ENCODE data around the gene KCNK13. TPM values are rescaled to one million over a fixed set of nuclear protein-coding genes. Genes with fewer than 3 reads are reported as not detected.
A peak's percentile ranks its signal among the peaks of the same experiment; 100 is the strongest.

KCNK13 gene
- total RNA-seq, 1 donor: not detected

DNA sequence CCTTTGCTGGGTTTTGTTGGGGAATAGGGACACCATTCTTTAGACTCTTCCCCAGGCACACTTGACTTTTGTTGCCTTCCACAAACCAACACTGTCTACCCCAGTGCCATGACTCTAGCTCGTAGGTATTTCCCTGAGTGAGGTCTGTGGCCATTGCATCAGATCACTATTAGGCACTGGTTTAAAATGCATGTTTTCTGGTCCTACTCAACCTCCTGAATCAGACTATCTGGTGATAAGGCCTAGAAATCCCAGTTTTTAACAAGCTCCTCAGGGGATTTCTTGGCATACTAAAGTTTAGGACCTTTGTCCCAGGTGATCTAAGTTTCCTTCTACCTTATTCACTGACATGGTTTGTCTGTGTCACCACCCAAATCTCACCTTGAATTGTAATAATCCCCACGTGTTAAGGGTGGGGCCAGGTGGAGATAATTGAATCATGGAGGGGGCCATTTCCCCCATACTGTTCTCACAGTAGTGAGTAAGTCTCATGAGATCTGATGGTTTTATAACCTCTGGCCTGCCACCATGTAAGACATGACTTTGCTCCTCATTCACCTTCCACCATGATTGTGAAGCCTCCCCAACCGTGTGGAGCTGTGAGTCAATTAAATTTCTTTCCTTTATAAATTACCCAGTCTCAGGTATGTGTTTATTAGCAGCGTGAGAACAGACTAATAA, 106.8 kb downstream of the KCNK13 start:
- no peak overlapping the region for H3K4me3 ChIP-seq (ENCODE audit: low read depth, low read length)
- TF ChIP-seq, protein P1, sequence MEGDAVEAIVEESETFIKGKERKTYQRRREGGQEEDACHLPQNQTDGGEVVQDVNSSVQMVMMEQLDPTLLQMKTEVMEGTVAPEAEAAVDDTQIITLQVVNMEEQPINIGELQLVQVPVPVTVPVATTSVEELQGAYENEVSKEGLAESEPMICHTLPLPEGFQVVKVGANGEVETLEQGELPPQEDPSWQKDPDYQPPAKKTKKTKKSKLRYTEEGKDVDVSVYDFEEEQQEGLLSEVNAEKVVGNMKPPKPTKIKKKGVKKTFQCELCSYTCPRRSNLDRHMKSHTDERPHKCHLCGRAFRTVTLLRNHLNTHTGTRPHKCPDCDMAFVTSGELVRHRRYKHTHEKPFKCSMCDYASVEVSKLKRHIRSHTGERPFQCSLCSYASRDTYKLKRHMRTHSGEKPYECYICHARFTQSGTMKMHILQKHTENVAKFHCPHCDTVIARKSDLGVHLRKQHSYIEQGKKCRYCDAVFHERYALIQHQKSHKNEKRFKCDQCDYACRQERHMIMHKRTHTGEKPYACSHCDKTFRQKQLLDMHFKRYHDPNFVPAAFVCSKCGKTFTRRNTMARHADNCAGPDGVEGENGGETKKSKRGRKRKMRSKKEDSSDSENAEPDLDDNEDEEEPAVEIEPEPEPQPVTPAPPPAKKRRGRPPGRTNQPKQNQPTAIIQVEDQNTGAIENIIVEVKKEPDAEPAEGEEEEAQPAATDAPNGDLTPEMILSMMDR (IDR thresholded peaks at IDR 0.05; ENCODE audit: insufficient read depth, low read depth, low read length): no peak
- peak; percentile 6 for DNase-seq (ENCODE audit: low read depth)

GRCh38 chr14:90175631-90176030, 113.8 kb downstream of the KCNK13 start:
- H3K4me3 ChIP-seq (ENCODE audit: low read depth, low read length): no peak overlapping the region
- DNase-seq (ENCODE audit: low read depth): no peak
- TF ChIP-seq, protein P1 (IDR thresholded peaks at IDR 0.05; ENCODE audit: insufficient read depth, low read depth, low read length): no peak

DNA sequence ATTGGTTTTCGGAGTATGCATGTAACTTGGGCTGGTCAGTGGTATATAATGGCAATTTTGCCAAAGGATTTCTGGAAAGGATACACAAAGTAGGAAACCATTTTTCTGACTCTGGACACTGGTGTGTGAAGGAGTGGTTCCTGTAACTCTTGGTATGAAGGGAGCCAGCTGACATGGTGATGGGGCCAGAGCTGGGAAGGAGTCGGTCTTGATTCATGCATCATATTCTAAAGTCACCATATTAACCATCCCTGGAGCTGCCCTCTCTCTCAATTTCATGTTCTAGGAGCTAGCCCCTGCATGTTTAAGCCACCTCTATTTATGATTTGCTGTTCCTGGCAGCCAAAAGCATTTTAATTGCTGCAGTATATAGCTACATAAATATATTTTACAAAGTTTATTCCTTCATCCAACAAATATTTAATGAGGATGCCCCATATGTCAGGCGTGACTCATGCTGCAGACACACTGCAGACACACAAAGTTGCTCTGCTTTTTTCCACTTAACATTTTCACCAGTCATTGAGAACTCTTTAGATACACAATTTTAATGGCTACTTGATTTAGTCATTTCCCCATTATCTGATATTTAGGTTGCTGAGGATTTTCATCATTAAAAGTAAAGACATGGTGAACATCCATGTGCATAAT, 115.9 kb downstream of the KCNK13 start:
- TF ChIP-seq, protein P1 (IDR thresholded peaks at IDR 0.05; ENCODE audit: insufficient read depth, low read depth, low read length): no peak
- DNase-seq (ENCODE audit: low read depth): peak; percentile 28
- no peak overlapping the region for H3K4me3 ChIP-seq (ENCODE audit: low read depth, low read length)

- no peak for DNase-seq (ENCODE audit: low read depth)
- TF ChIP-seq, protein P1 (IDR thresholded peaks at IDR 0.05; ENCODE audit: insufficient read depth, low read depth, low read length): no peak
- H3K4me3 ChIP-seq (ENCODE audit: low read depth, low read length): no peak overlapping the region
Measured at GRCh38 chr14:90179357-90179756, 117.6 kb downstream of the KCNK13 start.

DNA sequence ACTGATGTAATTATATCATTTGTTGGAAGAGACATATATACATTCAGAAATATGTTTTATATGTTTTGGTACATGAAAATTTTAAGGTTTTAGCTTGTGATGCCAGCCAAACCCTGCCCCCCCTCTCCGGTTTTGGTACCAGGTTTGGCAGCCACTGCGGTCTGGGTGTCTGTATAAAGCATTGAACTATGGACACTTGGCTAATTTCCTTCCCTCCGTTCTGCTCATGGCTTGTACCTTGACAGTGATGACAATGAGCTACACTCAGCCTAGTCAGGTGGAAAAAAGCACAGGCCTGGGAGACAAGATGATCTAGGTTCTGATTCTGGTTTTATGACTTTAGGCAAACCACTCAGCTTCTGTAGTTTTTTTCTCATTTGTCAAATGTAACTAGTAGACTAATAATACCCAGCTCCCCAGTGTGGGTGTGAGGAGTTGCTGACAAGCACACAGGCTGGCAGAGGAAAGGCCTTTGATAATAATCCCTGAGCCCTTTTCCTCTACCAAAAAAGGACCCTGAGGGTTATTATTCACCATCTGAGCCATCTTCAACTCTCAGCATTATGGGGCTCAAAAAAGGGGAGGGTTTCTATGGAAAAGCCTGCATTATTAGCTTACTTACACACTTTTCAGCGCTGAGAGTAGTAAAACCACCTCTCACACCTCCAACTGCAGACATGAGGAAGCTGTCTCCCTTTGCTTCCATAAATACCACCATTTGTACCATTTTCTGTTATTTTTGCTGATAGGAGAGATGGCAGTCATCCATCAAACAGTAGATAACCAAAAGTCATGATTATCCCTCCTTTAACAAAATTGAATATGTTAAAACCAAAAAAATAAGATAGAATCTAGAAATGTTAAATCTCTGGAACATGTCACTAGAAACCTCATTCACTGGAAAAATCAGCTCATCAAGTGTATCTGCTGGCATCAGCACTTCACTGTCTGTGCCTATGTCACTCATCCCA, 118.3 kb downstream of the KCNK13 start:
- no peak for DNase-seq (ENCODE audit: low read depth)
- H3K4me3 ChIP-seq (ENCODE audit: low read depth, low read length): no peak overlapping the region

GRCh38 chr14:90184094-90184493, 122.3 kb downstream of the KCNK13 start:
- no peak for DNase-seq (ENCODE audit: low read depth)
- H3K4me3 ChIP-seq (ENCODE audit: low read depth, low read length): no peak overlapping the region
- TF ChIP-seq, protein P1 (IDR thresholded peaks at IDR 0.05; ENCODE audit: insufficient read depth, low read depth, low read length): no peak

More for the DNA sequence above, 118.3 kb downstream of the KCNK13 start:
- TF ChIP-seq, protein P1 (IDR thresholded peaks at IDR 0.05; ENCODE audit: insufficient read depth, low read depth, low read length): no peak

All from fibroblast of villous mesenchyme (primary cell).